ENCODE measurements around the gene PRMT3.
A peak's percentile ranks its signal among the peaks of the same experiment; 100 is the strongest.

The PRMT3 gene

DNA sequence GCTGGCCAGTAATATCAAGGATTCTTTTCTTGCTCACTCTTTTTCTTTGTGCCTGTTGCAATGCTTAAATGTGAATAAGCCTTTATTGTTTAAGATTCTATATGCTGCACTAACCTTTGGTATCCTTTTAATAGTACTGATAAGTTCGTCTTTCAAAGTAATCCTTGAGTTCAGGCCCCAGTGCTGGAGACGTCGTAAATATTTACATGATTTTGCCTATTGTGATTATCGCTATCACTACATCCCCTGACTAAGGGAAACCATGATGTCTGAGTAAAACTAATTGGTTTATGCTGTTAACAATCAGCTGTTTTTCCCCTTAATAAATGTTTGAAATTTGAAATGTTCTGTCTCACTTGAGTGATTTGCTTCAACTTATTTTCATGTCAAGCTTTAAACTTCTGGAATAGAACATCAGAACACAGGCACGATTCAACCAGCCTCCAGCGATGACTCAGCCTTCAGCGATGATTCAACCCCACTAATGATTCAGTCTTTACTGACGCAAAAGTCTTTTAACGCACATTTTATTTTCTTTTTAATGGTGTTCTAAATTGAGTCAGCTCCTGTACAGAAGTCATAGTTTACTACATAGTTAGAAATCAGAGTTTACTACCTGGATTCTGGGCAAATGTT, 20.1 kb upstream of the PRMT3 start:
- peak overlapping the region; percentile 22; the same call in 1 of the 2 replicates for H3K4me3 ChIP-seq (ENCODE audit: low read depth, low read length)
- TF ChIP-seq, protein P1, sequence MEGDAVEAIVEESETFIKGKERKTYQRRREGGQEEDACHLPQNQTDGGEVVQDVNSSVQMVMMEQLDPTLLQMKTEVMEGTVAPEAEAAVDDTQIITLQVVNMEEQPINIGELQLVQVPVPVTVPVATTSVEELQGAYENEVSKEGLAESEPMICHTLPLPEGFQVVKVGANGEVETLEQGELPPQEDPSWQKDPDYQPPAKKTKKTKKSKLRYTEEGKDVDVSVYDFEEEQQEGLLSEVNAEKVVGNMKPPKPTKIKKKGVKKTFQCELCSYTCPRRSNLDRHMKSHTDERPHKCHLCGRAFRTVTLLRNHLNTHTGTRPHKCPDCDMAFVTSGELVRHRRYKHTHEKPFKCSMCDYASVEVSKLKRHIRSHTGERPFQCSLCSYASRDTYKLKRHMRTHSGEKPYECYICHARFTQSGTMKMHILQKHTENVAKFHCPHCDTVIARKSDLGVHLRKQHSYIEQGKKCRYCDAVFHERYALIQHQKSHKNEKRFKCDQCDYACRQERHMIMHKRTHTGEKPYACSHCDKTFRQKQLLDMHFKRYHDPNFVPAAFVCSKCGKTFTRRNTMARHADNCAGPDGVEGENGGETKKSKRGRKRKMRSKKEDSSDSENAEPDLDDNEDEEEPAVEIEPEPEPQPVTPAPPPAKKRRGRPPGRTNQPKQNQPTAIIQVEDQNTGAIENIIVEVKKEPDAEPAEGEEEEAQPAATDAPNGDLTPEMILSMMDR (IDR thresholded peaks at IDR 0.05; ENCODE audit: low read depth, low read length): no peak

DNA sequence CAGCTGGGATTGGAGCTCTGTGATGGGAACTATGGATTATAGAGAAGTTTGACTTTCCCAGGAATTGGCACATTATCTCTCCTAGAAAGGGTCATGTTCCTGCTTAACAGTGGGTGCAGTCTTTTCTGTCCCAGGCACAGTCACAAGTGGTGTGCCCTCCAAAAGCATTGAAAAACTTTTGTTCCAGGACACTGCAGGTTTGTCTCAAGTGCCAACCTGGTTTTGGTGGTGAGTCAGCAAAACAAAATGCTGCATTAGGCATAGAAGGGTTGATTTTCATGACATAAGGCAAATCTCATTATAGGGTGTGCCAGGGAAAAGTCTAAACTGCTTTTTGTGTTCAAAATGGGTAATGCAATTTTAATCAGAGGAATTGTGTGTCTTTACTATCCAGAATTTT, 19.1 kb upstream of the PRMT3 start:
- TF ChIP-seq, protein P1 (IDR thresholded peaks at IDR 0.05; ENCODE audit: low read depth, low read length): no peak
- H3K4me3 ChIP-seq (ENCODE audit: low read depth, low read length): no peak overlapping the region

DNA sequence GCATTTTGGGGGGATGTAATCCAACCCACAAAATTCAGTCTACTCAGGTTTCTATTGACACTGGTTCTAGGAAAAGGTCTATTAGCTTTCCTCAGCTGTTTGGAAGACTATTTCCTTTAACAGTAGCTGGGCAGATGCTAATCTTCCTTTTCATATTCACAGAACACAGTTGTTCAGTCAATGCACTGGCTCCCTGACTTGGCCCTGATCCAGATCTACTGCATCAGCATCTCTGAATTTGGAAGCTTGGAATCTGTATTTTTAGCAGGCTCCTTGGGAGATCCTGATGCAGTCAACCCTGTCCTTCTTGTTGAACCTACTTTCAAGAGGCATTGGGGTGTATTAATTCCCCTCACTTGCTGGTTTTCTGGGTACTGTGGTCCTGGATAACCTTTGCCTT, 17.7 kb upstream of the PRMT3 start:
- H3K4me3 ChIP-seq (ENCODE audit: low read depth, low read length): no peak overlapping the region
- TF ChIP-seq, protein P1 (IDR thresholded peaks at IDR 0.05; ENCODE audit: low read depth, low read length): no peak

GRCh38 chr11:20372081-20372626, 15.4 kb upstream of the PRMT3 start:
- TF ChIP-seq, protein P1 (IDR thresholded peaks at IDR 0.05; ENCODE audit: low read depth, low read length): no peak
- H3K4me3 ChIP-seq (ENCODE audit: low read depth, low read length): no peak overlapping the region

- H3K4me3 ChIP-seq (ENCODE audit: low read depth, low read length): no peak overlapping the region
- TF ChIP-seq, protein P1 (IDR thresholded peaks at IDR 0.05; ENCODE audit: low read depth, low read length): no peak
Observed at GRCh38 chr11:20373147-20373546, 14.4 kb upstream of the PRMT3 start.

DNA sequence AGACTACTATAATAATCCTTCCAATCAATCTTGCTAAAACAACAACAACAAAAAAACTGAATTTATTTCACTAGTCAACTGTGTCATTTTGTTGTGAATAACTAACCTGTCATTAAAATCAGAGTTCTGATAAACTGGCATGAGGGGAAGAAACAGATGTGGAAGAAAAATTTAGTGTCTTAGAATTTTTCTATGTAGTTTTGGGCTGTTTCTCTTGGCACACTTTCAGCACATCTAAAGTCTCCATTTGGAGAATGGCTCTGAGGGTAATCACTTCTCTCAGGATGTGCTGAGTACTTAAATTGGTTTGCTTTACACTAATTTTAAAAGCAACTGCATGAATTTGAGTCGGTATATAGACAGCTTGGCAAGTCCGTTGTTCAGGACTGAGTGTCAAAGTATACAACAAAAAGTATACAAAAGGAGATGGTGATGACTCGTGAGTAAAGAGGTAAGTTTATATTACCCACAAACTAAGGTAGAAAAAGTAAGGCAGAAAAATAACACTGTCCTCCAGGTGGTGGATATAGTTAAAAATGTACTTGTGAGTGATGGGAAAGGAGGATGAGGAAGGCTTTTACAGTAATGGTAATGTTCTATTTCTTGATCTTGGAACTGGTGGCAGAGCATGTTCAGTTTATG, 13.8 kb upstream of the PRMT3 start:
- TF ChIP-seq, protein P1 (IDR thresholded peaks at IDR 0.05; ENCODE audit: low read depth, low read length): no peak
- H3K4me3 ChIP-seq (ENCODE audit: low read depth, low read length): no peak overlapping the region

DNA sequence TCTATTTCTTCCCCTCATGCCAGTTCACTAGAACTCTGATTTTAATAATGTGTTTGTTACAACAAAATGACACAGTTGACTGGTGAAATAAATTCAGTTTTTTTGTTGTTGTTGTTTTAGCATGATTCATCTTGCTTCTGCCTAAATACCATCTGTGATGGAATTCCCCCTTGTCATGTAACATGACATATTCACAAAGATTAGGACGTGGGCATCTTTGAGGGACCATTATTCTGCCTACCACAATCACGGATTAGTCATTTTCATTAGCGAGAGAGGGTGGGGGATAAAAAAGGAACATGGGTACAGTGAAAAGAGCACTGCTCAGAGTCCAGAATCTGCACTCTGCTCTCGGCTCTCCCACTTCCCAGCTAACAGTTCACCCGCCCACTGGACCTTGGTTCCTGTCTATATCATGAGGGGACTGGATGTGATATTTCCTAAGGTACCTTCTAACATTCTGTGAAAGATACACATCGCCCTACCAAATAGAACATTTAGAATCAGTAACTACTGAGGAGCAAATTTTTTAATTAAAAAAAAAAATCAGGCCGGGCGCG, 12.7 kb upstream of the PRMT3 start:
- TF ChIP-seq, protein P1 (IDR thresholded peaks at IDR 0.05; ENCODE audit: low read depth, low read length): no peak
- no peak overlapping the region for H3K4me3 ChIP-seq (ENCODE audit: low read depth, low read length)

All from WI38 (cell line).